Smooth muscle cell of the coronary artery (primary cell): ENCODE results near the gene PBOV1. TPM values are rescaled to one million over a fixed set of nuclear protein-coding genes. Genes with fewer than 3 reads are reported as not detected.

Experiments used
- total RNA-seq: library from RNA; depleted of rRNA; stranded (reverse); fragments of >200 nt; gene quantifications from 2 replicates; pipeline ENCODE4 v1.2.3, GENCODE V29; 2014; ENCODE audit warnings: low replicate concordance

Gene PBOV1
- not detected in 2 replicates for total RNA-seq

GRCh38 chr6:138218449-138218848 is at the start of gene PBOV1:
PBOV1 (minus strand) TSS chr6:138218491; CDS start chr6:138218395, 96 bp downstream.

Other genes starting within 250 kb of the PBOV1 start
- gene PERP, start 111.1 kb downstream of the PBOV1 start, total RNA-seq: 8.9 and 14.3 TPM in 2 replicates
- under 0.01 and 0.08 TPM in 2 replicates for gene ARFGEF3, start 56.6 kb downstream of the PBOV1 start, total RNA-seq
- gene SMIM28, start 159.4 kb upstream of the PBOV1 start, total RNA-seq: not detected in 2 replicates
- 6.7 and 29.5 TPM in 2 replicates for gene HEBP2, start 185.7 kb upstream of the PBOV1 start, total RNA-seq